HG02938 (cell line): ENCODE measurements around the gene SYMPK.

Experiments used
- ATAC-seq: cut with Tn5 transposase; IDR thresholded peaks from one replicate; pipeline ENCODE4 v1.9.1; 2021; ENCODE audit warnings: mild to moderate bottlenecking, moderate library complexity; ENCODE audit not compliant: unreplicated experiment

The SYMPK gene

GRCh38 chr19:45782820-45783785, 79.8 kb downstream of the SYMPK start:
- no peak for ATAC-seq

GRCh38 chr19:45782162-45782691, 80.7 kb downstream of the SYMPK start, which contains the start of gene DMPK:
Gene DMPK (minus strand): TSS chr19:45782490. CDS start chr19:45782352, 138 bp downstream.
- ATAC-seq = no peak

- ATAC-seq = no peak
Measured at GRCh38 chr19:45781214-45782161, 81.5 kb downstream of the SYMPK start.

GRCh38 chr19:45780448-45781213, 82.3 kb downstream of the SYMPK start:
- ATAC-seq = no peak

- ATAC-seq = no peak
Measured at GRCh38 chr19:45780146-45780447, 82.8 kb downstream of the SYMPK start.

- ATAC-seq = peak; percentile 81
Measured at GRCh38 chr19:45779231-45780145, 83.5 kb downstream of the SYMPK start.

GRCh38 chr19:45778010-45778661, 84.8 kb downstream of the SYMPK start:
- ATAC-seq = no peak

GRCh38 chr19:45777395-45777961, 85.5 kb downstream of the SYMPK start:
- no peak for ATAC-seq

- ATAC-seq = no peak
Measured at GRCh38 chr19:45774765-45775164, 88.2 kb downstream of the SYMPK start.

GRCh38 chr19:45773384-45773783, 89.6 kb downstream of the SYMPK start:
- no peak for ATAC-seq

GRCh38 chr19:45772912-45773311, 90.0 kb downstream of the SYMPK start:
- ATAC-seq = no peak

GRCh38 chr19:45772130-45772840, 90.7 kb downstream of the SYMPK start:
- no peak for ATAC-seq

- ATAC-seq = no peak
Measured at GRCh38 chr19:45771311-45771933, 91.5 kb downstream of the SYMPK start.

GRCh38 chr19:45770192-45771101, 92.5 kb downstream of the SYMPK start:
- ATAC-seq = peak; percentile 43

- ATAC-seq = no peak
Measured at GRCh38 chr19:45769821-45770191, 93.1 kb downstream of the SYMPK start.

GRCh38 chr19:45768984-45769782, 93.8 kb downstream of the SYMPK start, which contains the start of gene SIX5:
Gene SIX5 (minus strand): TSS chr19:45769252. CDS start chr19:45768844, 408 bp downstream.
- ATAC-seq = peak; percentile 49
